Panc1 (cell line): ENCODE results near the gene GNG3. TPM values are rescaled to one million over a fixed set of nuclear protein-coding genes. Genes with fewer than 3 reads are reported as not detected.
A peak's percentile ranks its signal among the peaks of the same experiment; 100 is the strongest.
"Not testable (repeated sequence)": the region's sequence is repeated elsewhere in the genome, so short reads cannot be mapped to it uniquely, and the experiment has no call there.

Source experiments
- ATAC-seq: fragments of 200-7000 bp; cut with Tn5 transposase; 2 replicates; pipeline ENCODE4 v1.9.1; 2020; ENCODE audit warnings: mild to moderate bottlenecking, moderate library complexity
- BruUV-seq: library from RNA; stranded (reverse); fragments of 400-500 nt; replicated peaks from 2 replicates; lab custom pipeline; 2021; lab: Mats Ljungman, UMichigan
- CTCF ChIA-PET: fragments of 300-600 bp; sonication (Branson Sonifier 250); formaldehyde crosslinking; loops from one replicate; lab custom pipeline; 2022; ENCODE audit warnings: antibody characterized with exemption; lab: Charles Lee
- POLR2A ChIA-PET: fragments of 300-600 bp; sonication (Branson Sonifier 250); formaldehyde crosslinking; loops from one replicate; lab custom pipeline; 2022; ENCODE audit warnings: antibody characterized with exemption; lab: Charles Lee
- DNase-seq: peaks from one replicate; pipeline ENCODE4 v3.0.0-alpha.2; 2010; ENCODE audit warnings: low read depth, low spot score
- H3K27ac ChIP-seq: 2 replicates; pipeline ENCODE4 v1.5.1; 2011; ENCODE audit warnings: mild to moderate bottlenecking, low read length, inconsistent platforms
- H3K27me3 ChIP-seq: fragments of 200-500 bp; sonication (Bioruptor generic); 2 replicates; pipeline ENCODE4 v1.6.0; 2014; ENCODE audit warnings: low read length, inconsistent platforms; ENCODE audit not compliant: control insufficient read depth, insufficient read depth
- H3K36me3 ChIP-seq: fragments of 200-500 bp; sonication (Bioruptor generic); 2 replicates; pipeline ENCODE4 v1.5.1; 2014; ENCODE audit warnings: inconsistent platforms, mild to moderate bottlenecking, low read length, moderate library complexity; ENCODE audit not compliant: control insufficient read depth, insufficient read depth
- H3K4me1 ChIP-seq: 2 replicates; pipeline ENCODE4 v1.5.1; 2011; ENCODE audit warnings: inconsistent platforms, mild to moderate bottlenecking, low read length, moderate library complexity; ENCODE audit not compliant: control insufficient read depth, insufficient read depth
- H3K4me3 ChIP-seq, 2 experiments: 2 replicates each; pipeline ENCODE4 v1.5.1; 2011 to 2012; ENCODE audit warnings: low read depth in 2 of 2, low read length in 2 of 2, mild to moderate bottlenecking in 2 of 2, inconsistent platforms in 1 of 2, moderate library complexity in 1 of 2
- H3K9me3 ChIP-seq: fragments of 200-500 bp; sonication (Bioruptor generic); 2 replicates; pipeline ENCODE4 v1.5.1; 2014; ENCODE audit warnings: low read depth, mild to moderate bottlenecking, inconsistent platforms, low read length, moderate library complexity; ENCODE audit not compliant: control insufficient read depth, insufficient read depth
- POLR2AphosphoS5 ChIP-seq: IDR thresholded peaks from 2 replicates; pipeline ENCODE4 v1.6.1; 2012; ENCODE audit warnings: mild to moderate bottlenecking, low read depth, low read length, moderate library complexity
- SIN3A ChIP-seq: IDR thresholded peaks from 2 replicates; pipeline ENCODE4 v1.6.1; 2012; ENCODE audit warnings: low read depth, mild to moderate bottlenecking, low read length, moderate library complexity, borderline replicate concordance; ENCODE audit not compliant: insufficient read depth
- TCF7L2 ChIP-seq: IDR thresholded peaks from 2 replicates; pipeline ENCODE4 v1.6.1; 2011; ENCODE audit warnings: mild to moderate bottlenecking, low read depth, low read length, inconsistent platforms
- in situ Hi-C: cut with HindIII; loops from 2 replicates; pipeline ENCODE4 v1.10.0; 2016; ENCODE audit warnings: low sequenced_read_pairs, low pct_unique_long_range_greater_than_20kb
- intact Hi-C: fragments of 100-400 bp; cut with micrococcal nuclease; formaldehyde crosslinking; loops from one replicate; pipeline ENCODE4 v1.10.0; 2022; ENCODE audit not compliant: unreplicated experiment
- total RNA-seq: library from RNA; stranded (reverse); gene quantifications from one replicate; pipeline ENCODE4 v1.2.1, GENCODE V29; 2021; ENCODE audit not compliant: unreplicated experiment
- TF ChIP-seq, protein P1 (sequence below), 2 experiments: IDR thresholded peaks; 2 replicates each; pipeline ENCODE4 v1.6.1; 2011 to 2012; ENCODE audit warnings: low read depth in 2 of 2, control low read depth in 1 of 2, low read length in 1 of 2, mild to moderate bottlenecking in 1 of 2, moderate library complexity in 1 of 2; ENCODE audit not compliant: insufficient read depth in 1 of 2
- TF ChIP-seq, protein P2 (sequence below): fragments of 450-650 bp; IDR thresholded peaks from 2 replicates; pipeline ENCODE4 v1.5.1; 2017; ENCODE audit warnings: mild to moderate bottlenecking

GNG3 gene
- total RNA-seq, 1 experiment from 2014 or later: not detected

DNA sequence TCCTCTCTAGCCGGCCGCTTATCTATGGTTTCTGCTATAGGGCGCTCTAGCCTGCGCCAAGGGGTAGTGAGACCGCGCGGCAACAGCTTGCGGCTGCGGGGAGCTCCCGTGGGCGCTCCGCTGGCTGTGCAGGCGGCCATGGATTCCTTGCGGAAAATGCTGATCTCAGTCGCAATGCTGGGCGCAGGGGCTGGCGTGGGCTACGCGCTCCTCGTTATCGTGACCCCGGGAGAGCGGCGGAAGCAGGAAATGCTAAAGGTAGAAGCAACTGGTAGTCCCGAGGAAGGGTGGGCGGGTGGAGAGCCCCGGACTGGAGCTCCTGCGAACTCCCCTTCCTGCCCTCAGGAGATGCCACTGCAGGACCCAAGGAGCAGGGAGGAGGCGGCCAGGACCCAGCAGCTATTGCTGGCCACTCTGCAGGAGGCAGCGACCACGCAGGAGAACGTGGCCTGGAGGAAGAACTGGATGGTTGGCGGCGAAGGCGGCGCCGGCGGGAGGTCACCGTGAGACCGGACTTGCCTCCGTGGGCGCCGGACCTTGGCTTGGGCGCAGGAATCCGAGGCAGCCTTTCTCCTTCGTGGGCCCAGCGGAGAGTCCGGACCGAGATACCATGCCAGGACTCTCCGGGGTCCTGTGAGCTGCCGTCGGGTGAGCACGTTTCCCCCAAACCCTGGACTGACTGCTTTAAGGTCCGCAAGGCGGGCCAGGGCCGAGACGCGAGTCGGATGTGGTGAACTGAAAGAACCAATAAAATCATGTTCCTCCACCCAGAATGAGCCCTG lies 35.7 kb upstream of the GNG3 start, which contains the start of the genes LBHD1 and UQCC3:
LBHD1 (minus strand) TSS at position 660 of the 782 bp plus-strand sequence. CDS start 2,236 bp downstream, outside the sequence.
UQCC3 (plus strand) TSS at position 66 of the 782 bp plus-strand sequence; CDS start at position 139, 73 bp downstream.
- H3K27ac ChIP-seq: peak within 1 kb of the TSS; percentile 93
- in situ Hi-C loops: no loop called here
- POLR2A ChIA-PET: interaction anchor here (0.7 kb wide), 1 partner anchor 288 kb away, joined by 3 read pairs; no protein-coding TSS in a partner anchor

DNA sequence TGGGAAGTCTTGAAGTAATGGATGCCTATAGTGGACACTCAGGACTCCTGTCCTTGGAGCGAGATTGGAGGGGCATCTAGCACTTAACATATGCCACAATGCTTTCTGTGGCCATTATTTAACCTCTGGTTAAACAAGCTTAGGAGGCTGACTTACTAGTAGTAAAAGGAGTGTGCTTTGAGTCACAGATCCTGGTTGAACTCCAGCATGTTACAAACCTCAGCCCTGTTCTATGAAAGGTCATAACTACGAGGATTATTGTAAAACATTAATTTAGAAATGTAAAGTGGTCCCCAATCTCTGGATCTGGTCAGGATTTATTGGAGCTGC lies 34.3 kb upstream of the GNG3 start:
- H3K36me3 ChIP-seq: no peaks in the 10 kb centered on the region; the same call in 1 of the 2 replicates
- CTCF ChIA-PET: no interaction called here
- no TSS peak for BruUV-seq
- no peak for ATAC-seq
- no peak for DNase-seq
- intact Hi-C loops (no loop called here), in situ Hi-C loops (no loop called here)
- no peaks in the 10 kb centered on the region for H3K27me3 ChIP-seq
- TF ChIP-seq TCF7L2: no peak
- peaks cover 31% of the 10 kb centered on the region for H3K4me1 ChIP-seq
- no peaks in the 10 kb centered on the region for H3K9me3 ChIP-seq
- peak overlapping the region; percentile 93 for H3K27ac ChIP-seq
- POLR2A ChIA-PET: interaction anchor here (0.7 to 1.2 kb wide), 2 partner anchors 8 to 53 kb away, joined by 3 to 4 read pairs; partner anchors contain the start of genes C11orf98 and CSKMT
- H3K4me3 ChIP-seq: peak overlapping the region; percentile 78 to 89

More for the DNA sequence above, 35.7 kb upstream of the GNG3 start, which contains the start of the genes LBHD1 and UQCC3:
- ATAC-seq: peak; percentile 76
- CTCF ChIA-PET: interaction anchor here (0.6 kb wide), 1 partner anchor 82 kb away, joined by 5 read pairs; no protein-coding TSS in a partner anchor
- intact Hi-C loops: no loop called here
- peaks cover 30% of the 10 kb centered on the region for H3K4me1 ChIP-seq
- H3K27me3 ChIP-seq: no peaks in the 10 kb centered on the region
- BruUV-seq: no TSS peak
- no peaks in the 10 kb centered on the region; the same call in 1 of the 2 replicates for H3K36me3 ChIP-seq
- no peaks in the 10 kb centered on the region for H3K9me3 ChIP-seq
- H3K4me3 ChIP-seq: peak within 1 kb of the TSS; percentile 78 to 89
- TF ChIP-seq, protein P1, sequence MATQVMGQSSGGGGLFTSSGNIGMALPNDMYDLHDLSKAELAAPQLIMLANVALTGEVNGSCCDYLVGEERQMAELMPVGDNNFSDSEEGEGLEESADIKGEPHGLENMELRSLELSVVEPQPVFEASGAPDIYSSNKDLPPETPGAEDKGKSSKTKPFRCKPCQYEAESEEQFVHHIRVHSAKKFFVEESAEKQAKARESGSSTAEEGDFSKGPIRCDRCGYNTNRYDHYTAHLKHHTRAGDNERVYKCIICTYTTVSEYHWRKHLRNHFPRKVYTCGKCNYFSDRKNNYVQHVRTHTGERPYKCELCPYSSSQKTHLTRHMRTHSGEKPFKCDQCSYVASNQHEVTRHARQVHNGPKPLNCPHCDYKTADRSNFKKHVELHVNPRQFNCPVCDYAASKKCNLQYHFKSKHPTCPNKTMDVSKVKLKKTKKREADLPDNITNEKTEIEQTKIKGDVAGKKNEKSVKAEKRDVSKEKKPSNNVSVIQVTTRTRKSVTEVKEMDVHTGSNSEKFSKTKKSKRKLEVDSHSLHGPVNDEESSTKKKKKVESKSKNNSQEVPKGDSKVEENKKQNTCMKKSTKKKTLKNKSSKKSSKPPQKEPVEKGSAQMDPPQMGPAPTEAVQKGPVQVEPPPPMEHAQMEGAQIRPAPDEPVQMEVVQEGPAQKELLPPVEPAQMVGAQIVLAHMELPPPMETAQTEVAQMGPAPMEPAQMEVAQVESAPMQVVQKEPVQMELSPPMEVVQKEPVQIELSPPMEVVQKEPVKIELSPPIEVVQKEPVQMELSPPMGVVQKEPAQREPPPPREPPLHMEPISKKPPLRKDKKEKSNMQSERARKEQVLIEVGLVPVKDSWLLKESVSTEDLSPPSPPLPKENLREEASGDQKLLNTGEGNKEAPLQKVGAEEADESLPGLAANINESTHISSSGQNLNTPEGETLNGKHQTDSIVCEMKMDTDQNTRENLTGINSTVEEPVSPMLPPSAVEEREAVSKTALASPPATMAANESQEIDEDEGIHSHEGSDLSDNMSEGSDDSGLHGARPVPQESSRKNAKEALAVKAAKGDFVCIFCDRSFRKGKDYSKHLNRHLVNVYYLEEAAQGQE (IDR thresholded peaks at IDR 0.05; ENCODE audit: insufficient read depth in 1 of 2, low read depth in 2 of 2, low read length in 1 of 2): no peak
- 0 out of 2 replicates have a peak, but pooled peaks have one; percentile 63 for TF ChIP-seq SIN3A
- TF ChIP-seq POLR2AphosphoS5: peak; percentile 25
- TF ChIP-seq, protein P2, sequence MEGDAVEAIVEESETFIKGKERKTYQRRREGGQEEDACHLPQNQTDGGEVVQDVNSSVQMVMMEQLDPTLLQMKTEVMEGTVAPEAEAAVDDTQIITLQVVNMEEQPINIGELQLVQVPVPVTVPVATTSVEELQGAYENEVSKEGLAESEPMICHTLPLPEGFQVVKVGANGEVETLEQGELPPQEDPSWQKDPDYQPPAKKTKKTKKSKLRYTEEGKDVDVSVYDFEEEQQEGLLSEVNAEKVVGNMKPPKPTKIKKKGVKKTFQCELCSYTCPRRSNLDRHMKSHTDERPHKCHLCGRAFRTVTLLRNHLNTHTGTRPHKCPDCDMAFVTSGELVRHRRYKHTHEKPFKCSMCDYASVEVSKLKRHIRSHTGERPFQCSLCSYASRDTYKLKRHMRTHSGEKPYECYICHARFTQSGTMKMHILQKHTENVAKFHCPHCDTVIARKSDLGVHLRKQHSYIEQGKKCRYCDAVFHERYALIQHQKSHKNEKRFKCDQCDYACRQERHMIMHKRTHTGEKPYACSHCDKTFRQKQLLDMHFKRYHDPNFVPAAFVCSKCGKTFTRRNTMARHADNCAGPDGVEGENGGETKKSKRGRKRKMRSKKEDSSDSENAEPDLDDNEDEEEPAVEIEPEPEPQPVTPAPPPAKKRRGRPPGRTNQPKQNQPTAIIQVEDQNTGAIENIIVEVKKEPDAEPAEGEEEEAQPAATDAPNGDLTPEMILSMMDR: no peak
- TF ChIP-seq TCF7L2: no peak
- no peak for DNase-seq

GRCh38 chr11:62675415-62675814 lies 32.1 kb upstream of the GNG3 start:
- ATAC-seq, intact Hi-C loops, H3K36me3 ChIP-seq, BruUV-seq, H3K4me3 ChIP-seq, H3K27me3 ChIP-seq, H3K27ac ChIP-seq, CTCF ChIA-PET, in situ Hi-C loops, DNase-seq, H3K9me3 ChIP-seq: not testable (repeated sequence)
- POLR2A ChIA-PET: interaction anchor here (0.6 kb wide), 1 partner anchor 8 kb away, joined by 3 read pairs; no protein-coding TSS in a partner anchor
- peaks cover 19% of the 10 kb centered on the region for H3K4me1 ChIP-seq
